Activated B cell treated with CpG ODN at 0.5 μM for 24 hours (primary cell): ENCODE results near the gene CTNNA1. TPM values are rescaled to one million over a fixed set of nuclear protein-coding genes. Genes with fewer than 3 reads are reported as not detected.
A peak's percentile ranks its signal among the peaks of the same experiment; 100 is the strongest.

Experiments
- ATAC-seq: fragments of 200-7000 bp; cut with Tn5 transposase; one replicate; pipeline ENCODE4 v1.10.0; 2021; ENCODE audit warnings: low read depth, mild to moderate bottlenecking, moderate library complexity
- CTCF ChIA-PET: fragments of 350-600 bp; sonication (Branson Sonifier 250); formaldehyde crosslinking; loops from one replicate; lab custom pipeline; 2021; ENCODE audit warnings: antibody characterized with exemption; lab: Charles Lee
- POLR2A ChIA-PET: fragments of 350-600 bp; sonication (Branson Sonifier 250); formaldehyde crosslinking; loops from one replicate; lab custom pipeline; 2021; ENCODE audit warnings: antibody characterized with exemption; lab: Charles Lee
- DNase-seq: peaks from one replicate; pipeline ENCODE4 v3.0.0; 2022
- H3K27ac Mint-ChIP-seq: one replicate; pipeline ENCODE4 v1.8.0; 2020; ENCODE audit warnings: mixed read lengths
- H3K27me3 Mint-ChIP-seq: one replicate; pipeline ENCODE4 v1.8.0; 2021; ENCODE audit warnings: mixed read lengths
- H3K36me3 Mint-ChIP-seq: one replicate; pipeline ENCODE4 v1.8.0; 2021; ENCODE audit warnings: low read depth, mixed read lengths
- H3K4me1 Mint-ChIP-seq: one replicate; pipeline ENCODE4 v1.8.0; 2021; ENCODE audit warnings: mixed read lengths
- H3K4me3 Mint-ChIP-seq: one replicate; pipeline ENCODE4 v1.8.0; 2020; ENCODE audit warnings: mild to moderate bottlenecking, mixed read lengths
- H3K9me3 Mint-ChIP-seq: one replicate; pipeline ENCODE4 v1.8.0; 2020; ENCODE audit warnings: mixed read lengths
- CTCF ChIP-seq: fragments of 200-600 bp; IDR thresholded peaks from one replicate; pipeline ENCODE4 v1.8.0; 2022; ENCODE audit warnings: antibody characterized with exemption, mild to moderate bottlenecking
- intact Hi-C: fragments of 100-400 bp; cut with micrococcal nuclease; formaldehyde crosslinking; loops from one replicate; pipeline ENCODE4 v1.15.1; 2024
- total RNA-seq: library from RNA; stranded (reverse); gene quantifications from 2 replicates; pipeline ENCODE4 v1.2.3, GENCODE V29; 2022

Gene CTNNA1
- total RNA-seq, 1 donor from 2014 or later, result 76.0 TPM

- Mint-ChIP-seq H3K36me3 (peaks cover under 1% of the 10 kb centered on the region), H3K27me3 (no peaks in the 10 kb centered on the region), H3K9me3 (no peaks in the 10 kb centered on the region), H3K4me3 (peak overlapping the region; percentile 59), H3K4me1 (peaks cover 15% of the 10 kb centered on the region), H3K27ac (no peak overlapping the region)
- POLR2A ChIA-PET, result interaction anchor here (0.5 to 1.4 kb wide), 2 partner anchors 9 to 401 kb away, joined by 3 read pairs; no protein-coding TSS in a partner anchor
- ATAC-seq (peak; percentile 90), DNase-seq (no peak)
- no peak for TF ChIP-seq CTCF
- CTCF ChIA-PET, result no interaction called here
- intact Hi-C loops, result no loop called here
These were observed 200.4 kb downstream of the CTNNA1 start for GRCh38 chr5:138953387-138954256.

- TF ChIP-seq CTCF, result no peak
- H3K4me3 Mint-ChIP-seq, result no peak overlapping the region
These were observed 201.2 kb downstream of the CTNNA1 start for GRCh38 chr5:138954257-138955012.

GRCh38 chr5:138955013-138955660 lies 201.9 kb downstream of the CTNNA1 start:
- H3K4me1 Mint-ChIP-seq, result peaks cover 15% of the 10 kb centered on the region
- H3K9me3 Mint-ChIP-seq, result no peaks in the 10 kb centered on the region
- no peak for TF ChIP-seq CTCF
- no peak for DNase-seq
- no peak overlapping the region for H3K4me3 Mint-ChIP-seq
- H3K36me3 Mint-ChIP-seq, result no peaks in the 10 kb centered on the region
- no peaks in the 10 kb centered on the region for H3K27me3 Mint-ChIP-seq
- ChIA-PET POLR2A (interaction anchor here (0.5 kb wide), 1 partner anchor 611 kb away, joined by 4 read pairs; no protein-coding TSS in a partner anchor), CTCF (interaction anchor here (0.6 kb wide), 1 partner anchor 376 kb away, joined by 4 read pairs; no protein-coding TSS in a partner anchor)
- intact Hi-C loops, result no loop called here
- H3K27ac Mint-ChIP-seq, result no peak overlapping the region
- ATAC-seq, result no peak

More at GRCh38 chr5:138954257-138955012, 201.2 kb downstream of the CTNNA1 start:
- no peak for ATAC-seq
- Mint-ChIP-seq H3K27ac (no peak overlapping the region), H3K9me3 (no peaks in the 10 kb centered on the region), H3K4me1 (peaks cover 15% of the 10 kb centered on the region), H3K27me3 (no peaks in the 10 kb centered on the region), H3K36me3 (no peaks in the 10 kb centered on the region)
- intact Hi-C loops, result no loop called here
- POLR2A ChIA-PET, result interaction anchor here (0.5 to 1.4 kb wide), 3 partner anchors 8 to 612 kb away, joined by 3 to 4 read pairs (median 3); no protein-coding TSS in a partner anchor
- DNase-seq, result no peak
- CTCF ChIA-PET, result interaction anchor here (0.6 kb wide), 1 partner anchor 375 kb away, joined by 4 read pairs; no protein-coding TSS in a partner anchor

- H3K27ac Mint-ChIP-seq, result no peak overlapping the region
- peaks cover 15% of the 10 kb centered on the region for H3K4me1 Mint-ChIP-seq
- DNase-seq, result no peak
- H3K27me3 Mint-ChIP-seq, result no peaks in the 10 kb centered on the region
- ChIA-PET CTCF (no interaction called here), POLR2A (no interaction called here)
- H3K4me3 Mint-ChIP-seq, result no peak overlapping the region
- H3K9me3 Mint-ChIP-seq, result no peaks in the 10 kb centered on the region
- H3K36me3 Mint-ChIP-seq, result no peaks in the 10 kb centered on the region
- TF ChIP-seq CTCF, result no peak
- intact Hi-C loops, result no loop called here
- no peak for ATAC-seq
These were observed 202.6 kb downstream of the CTNNA1 start for GRCh38 chr5:138955671-138956295.
